ENCODE measurements around the gene NACC2.

- TF ChIP-seq CTCF (conservative IDR thresholded peaks at IDR 0.05; ENCODE audit: low read length), result no peak
- TF ChIP-seq EZH2phosphoT487 (IDR thresholded peaks at IDR 0.05; ENCODE audit: borderline replicate concordance), result no peak
Measured at GRCh38 chr9:136024286-136024685, 70.8 kb downstream of the NACC2 start.
